Measurements from ENCODE around the gene C1orf141.

C1orf141 gene

GRCh38 chr1:67134695-67135094, at the start of gene C1orf141:
TSS of gene C1orf141 (minus strand) at chr1:67134970. CDS start at chr1:67127240, 7,730 bp downstream.
- H3K27ac ChIP-seq, result no peak within 1 kb of the TSS
- TF ChIP-seq ZFX (IDR thresholded peaks at IDR 0.05; ENCODE audit: borderline replicate concordance), result no peak
- no peak for TF ChIP-seq CTCF (IDR thresholded peaks at IDR 0.05)

DNA sequence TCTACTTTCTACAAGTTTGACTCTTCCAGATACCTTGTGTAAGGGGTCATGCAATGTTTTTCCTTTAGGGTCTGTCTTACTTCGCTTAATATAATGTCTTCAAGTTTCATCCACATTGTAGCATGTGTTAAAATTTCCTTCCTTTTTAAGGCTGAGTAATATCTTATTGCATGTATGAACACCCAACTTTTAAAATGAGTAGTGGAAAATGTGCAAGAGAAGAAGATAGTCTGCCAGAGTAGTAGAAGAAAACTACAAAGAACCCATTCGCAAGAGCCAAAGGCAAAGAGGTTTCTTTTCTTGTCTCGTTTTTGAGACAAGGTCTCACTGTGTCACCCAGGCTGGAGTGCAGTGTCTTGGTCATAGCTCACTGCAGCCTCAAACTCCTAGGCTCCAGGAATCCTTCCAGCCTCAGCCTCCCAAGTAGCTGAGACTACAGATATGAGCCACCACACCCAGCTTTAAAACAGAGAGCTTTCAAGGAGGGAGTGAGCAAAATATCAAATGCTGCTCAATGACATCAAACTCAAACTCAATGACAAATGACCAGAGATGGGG, 40.8 kb upstream of the C1orf141 start:
- H3K27ac ChIP-seq, result no peak overlapping the region
- no peak for TF ChIP-seq ZFX (IDR thresholded peaks at IDR 0.05; ENCODE audit: borderline replicate concordance)
- no peak for TF ChIP-seq CTCF (IDR thresholded peaks at IDR 0.05)

- no peak overlapping the region for H3K27ac ChIP-seq
- no peak for TF ChIP-seq ZFX (IDR thresholded peaks at IDR 0.05; ENCODE audit: borderline replicate concordance)
These were observed 40.0 kb upstream of the C1orf141 start for GRCh38 chr1:67174716-67175284.

GRCh38 chr1:67173988-67174387, 39.2 kb upstream of the C1orf141 start:
- no peak overlapping the region for H3K27ac ChIP-seq
- TF ChIP-seq ZFX (IDR thresholded peaks at IDR 0.05; ENCODE audit: borderline replicate concordance) (no peak), CTCF (IDR thresholded peaks at IDR 0.05) (no peak)

DNA sequence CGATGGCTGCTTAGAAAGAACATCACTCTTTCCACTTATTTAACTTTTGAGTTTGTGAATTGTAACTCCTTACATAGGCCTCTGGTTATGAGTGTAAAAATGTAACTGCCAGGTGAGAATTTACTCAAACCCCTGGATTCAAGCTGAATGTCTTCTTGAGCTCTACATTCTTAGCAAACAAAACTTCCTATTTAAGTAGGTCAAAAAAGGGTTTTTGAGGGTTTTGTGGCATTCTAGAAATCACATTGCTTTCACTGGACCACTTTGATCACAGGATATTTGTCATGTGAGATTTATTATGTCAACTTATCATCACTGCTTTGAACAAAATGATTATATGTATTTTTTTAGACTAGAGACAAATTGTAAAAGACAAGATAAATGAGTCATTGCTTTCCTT, 37.2 kb upstream of the C1orf141 start:
- TF ChIP-seq ZFX (IDR thresholded peaks at IDR 0.05; ENCODE audit: borderline replicate concordance), result no peak
- TF ChIP-seq CTCF (IDR thresholded peaks at IDR 0.05), result no peak
- H3K27ac ChIP-seq, result no peak overlapping the region

DNA sequence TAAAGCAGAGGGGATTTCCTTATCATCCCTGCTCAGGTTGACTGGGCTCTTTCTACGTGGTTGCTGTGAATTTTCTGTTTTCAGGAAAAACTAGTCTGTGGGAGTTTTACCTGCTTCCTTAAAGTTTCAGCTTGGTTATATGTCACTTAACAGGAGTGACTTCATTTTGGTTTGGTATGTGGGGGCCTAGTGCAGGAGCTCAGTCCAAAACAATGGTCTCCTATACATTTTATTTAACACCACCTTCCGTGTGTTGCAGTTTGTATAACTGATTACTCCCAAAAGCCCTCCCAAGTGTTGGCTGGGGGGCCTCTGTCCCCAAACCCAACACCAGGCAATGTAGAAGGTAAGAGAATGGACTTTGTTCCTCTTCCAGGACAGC, 36.8 kb upstream of the C1orf141 start:
- TF ChIP-seq ZFX (IDR thresholded peaks at IDR 0.05; ENCODE audit: borderline replicate concordance), result no peak
- no peak for TF ChIP-seq CTCF (IDR thresholded peaks at IDR 0.05)
- H3K27ac ChIP-seq, result no peak overlapping the region

DNA sequence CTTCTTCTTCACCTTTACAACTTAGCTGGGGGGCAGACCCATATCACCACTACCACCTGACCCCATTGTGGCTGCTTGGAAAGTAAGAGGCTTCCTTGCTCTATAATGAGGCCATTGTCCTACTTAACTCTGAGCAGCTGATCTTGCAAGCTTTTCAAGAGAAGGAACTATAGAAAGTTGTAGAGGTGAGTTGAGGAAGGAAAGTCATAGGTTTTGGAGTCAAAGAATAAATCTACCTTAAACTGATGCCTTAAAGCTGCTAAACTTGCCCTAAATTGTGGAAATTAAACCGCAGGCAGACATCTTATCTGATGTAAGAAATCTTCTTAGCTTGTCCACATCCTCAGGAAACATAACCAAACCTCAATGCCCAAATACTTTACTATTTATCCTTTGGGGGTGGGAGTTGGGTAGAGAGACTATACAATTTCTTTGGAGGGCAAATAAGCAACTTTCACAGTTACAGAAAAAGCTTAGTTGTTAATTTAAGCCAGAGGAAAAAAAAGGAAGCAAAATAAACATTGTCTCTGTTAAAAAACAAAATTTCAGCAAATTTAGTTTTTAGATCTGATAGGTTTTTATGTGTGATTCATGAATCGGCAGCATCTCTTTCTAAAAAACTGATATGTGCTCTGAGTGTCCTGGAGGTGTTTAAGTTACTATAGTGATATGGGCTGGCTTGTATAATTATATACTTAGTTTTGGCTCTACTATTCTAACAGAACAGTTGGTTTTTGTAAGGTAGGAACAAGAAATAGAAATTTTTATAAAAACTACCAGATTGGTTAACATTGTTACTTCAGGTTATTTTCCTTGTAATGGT, 36.2 kb upstream of the C1orf141 start:
- TF ChIP-seq ZFX (IDR thresholded peaks at IDR 0.05; ENCODE audit: borderline replicate concordance), result no peak
- TF ChIP-seq CTCF (IDR thresholded peaks at IDR 0.05), result no peak
- H3K27ac ChIP-seq, result no peak overlapping the region

All from 22Rv1 (cell line).